NCI-H1930 (cell line): ENCODE data around the gene SCAMP4.

Experiments
- DNase-seq, 2 experiments: peaks; one replicate each; lab custom pipeline; 2025; lab: John Stamatoyannopoulos, UW

SCAMP4 gene

GRCh38 chr19:1938071-1938470, 32.9 kb downstream of the SCAMP4 start:
- DNase-seq = no peak

GRCh38 chr19:1941146-1942077, 36.2 kb downstream of the SCAMP4 start, which contains the start of gene CSNK1G2:
Gene CSNK1G2, plus strand, starts transcription at chr19:1941172. Its CDS starts 28,601 bp downstream, at chr19:1969773.
- no peak for DNase-seq

GRCh38 chr19:1942078-1942933, 37.1 kb downstream of the SCAMP4 start:
- DNase-seq = peak in 1 of 2 experiments; percentile 9

- no peak for DNase-seq
These were observed 37.8 kb downstream of the SCAMP4 start for GRCh38 chr19:1942934-1943555.

- no peak for DNase-seq
These were observed 38.5 kb downstream of the SCAMP4 start for GRCh38 chr19:1943661-1944087.

GRCh38 chr19:1944088-1944915, 39.1 kb downstream of the SCAMP4 start:
- no peak for DNase-seq

GRCh38 chr19:1944916-1945561, 39.8 kb downstream of the SCAMP4 start:
- DNase-seq = no peak

- DNase-seq = peak in 1 of 2 experiments; percentile 15
These were observed 40.7 kb downstream of the SCAMP4 start for GRCh38 chr19:1945899-1946298.

- no peak for DNase-seq
These were observed 42.5 kb downstream of the SCAMP4 start for GRCh38 chr19:1947651-1948209.

GRCh38 chr19:1949304-1950101, 44.3 kb downstream of the SCAMP4 start:
- no peak for DNase-seq

- no peak for DNase-seq
These were observed 45.4 kb downstream of the SCAMP4 start for GRCh38 chr19:1950640-1951039.

GRCh38 chr19:1952635-1953034, 47.4 kb downstream of the SCAMP4 start:
- no peak for DNase-seq

- DNase-seq = no peak
These were observed 47.8 kb downstream of the SCAMP4 start for GRCh38 chr19:1953037-1953436.

GRCh38 chr19:1953441-1954094, 48.4 kb downstream of the SCAMP4 start:
- no peak for DNase-seq

- no peak for DNase-seq
These were observed 49.3 kb downstream of the SCAMP4 start for GRCh38 chr19:1954532-1954933.

GRCh38 chr19:1955171-1956121, 50.2 kb downstream of the SCAMP4 start:
- DNase-seq = no peak

GRCh38 chr19:1956122-1956494, 50.9 kb downstream of the SCAMP4 start:
- no peak for DNase-seq
